MM.1S (cell line): ENCODE data around the gene PRDM7.

Experiments used
- DNase-seq: peaks from one replicate; pipeline ENCODE4 v3.0.0-alpha.2; 2015
- H2AFZ ChIP-seq: fragments of 300-600 bp; sonication (generic); 2 replicates; pipeline ENCODE4 v1.6.0; 2016; ENCODE audit warnings: antibody characterized with exemption, low read length
- H3F3A ChIP-seq: fragments of 300-600 bp; sonication (generic); 2 replicates; pipeline ENCODE4 v1.6.1; 2016; ENCODE audit warnings: mild to moderate bottlenecking, antibody characterized with exemption, low read length, moderate library complexity, mixed read lengths; ENCODE audit not compliant: insufficient read depth
- H3K27ac ChIP-seq: fragments of 300-600 bp; sonication (generic); 2 replicates; pipeline ENCODE4 v1.5.1; 2016; ENCODE audit warnings: mild to moderate bottlenecking, low read length
- H3K27me3 ChIP-seq: fragments of 300-600 bp; sonication (generic); replicated peaks from 2 replicates; pipeline ENCODE4 v1.6.0; 2016; ENCODE audit warnings: low read length; ENCODE audit not compliant: insufficient read depth
- H3K36me3 ChIP-seq: fragments of 300-600 bp; sonication (generic); replicated peaks from 2 replicates; pipeline ENCODE4 v1.6.1; 2016; ENCODE audit warnings: mild to moderate bottlenecking, low read length, mixed read lengths; ENCODE audit not compliant: insufficient read depth
- H3K4me1 ChIP-seq: fragments of 300-600 bp; sonication (generic); 2 replicates; pipeline ENCODE4 v1.6.1; 2016; ENCODE audit warnings: low read length, mixed read lengths
- H3K4me2 ChIP-seq: fragments of 300-600 bp; sonication (generic); 2 replicates; pipeline ENCODE4 v1.6.0; 2016; ENCODE audit warnings: low read depth, low read length
- H3K4me3 ChIP-seq: fragments of 300-600 bp; sonication (generic); 2 replicates; pipeline ENCODE4 v1.5.1; 2016; ENCODE audit warnings: low read length, mixed read lengths
- H3K79me2 ChIP-seq: fragments of 300-600 bp; sonication (generic); 2 replicates; pipeline ENCODE4 v1.6.1; 2016; ENCODE audit warnings: mixed run types, low read length, mixed read lengths
- H3K9ac ChIP-seq: fragments of 300-600 bp; sonication (generic); 2 replicates; pipeline ENCODE4 v1.6.1; 2016; ENCODE audit warnings: low read length, mixed read lengths
- H3K9me2 ChIP-seq: fragments of 300-600 bp; sonication (generic); replicated peaks from 2 replicates; pipeline ENCODE4 v1.6.1; 2016; ENCODE audit warnings: mild to moderate bottlenecking, low read length, mixed read lengths; ENCODE audit not compliant: insufficient read depth
- H3K9me3 ChIP-seq: fragments of 300-600 bp; sonication (generic); replicated peaks from 2 replicates; pipeline ENCODE4 v1.6.1; 2016; ENCODE audit warnings: mild to moderate bottlenecking, low read length, mixed read lengths; ENCODE audit not compliant: insufficient read depth
- H4K20me1 ChIP-seq: fragments of 300-600 bp; sonication (generic); 2 replicates; pipeline ENCODE4 v1.6.1; 2016; ENCODE audit warnings: mild to moderate bottlenecking, low read length, moderate library complexity, mixed read lengths; ENCODE audit not compliant: insufficient read depth
- CTCF ChIP-seq: fragments of 300-600 bp; sonication (generic); IDR thresholded peaks from 2 replicates; pipeline ENCODE4 v1.5.1; 2016; ENCODE audit warnings: antibody characterized with exemption, low read length, mixed read lengths
- EZH2 ChIP-seq: fragments of 300-600 bp; sonication (generic); optimal IDR thresholded peaks from 2 replicates; pipeline ENCODE3; 2017; ENCODE audit warnings: low read depth, mild to moderate bottlenecking, antibody characterized with exemption, low read length, mixed read lengths
- EZH2phosphoT487 ChIP-seq: fragments of 300-600 bp; sonication (generic); IDR thresholded peaks from 2 replicates; pipeline ENCODE4 v1.6.1; 2018; ENCODE audit warnings: antibody characterized with exemption, low read length

The PRDM7 gene

GRCh38 chr16:90037276-90037675, 39.9 kb downstream of the PRDM7 start:
- no peaks in the 10 kb centered on the region for H3K4me1 ChIP-seq
- no peaks in the 10 kb centered on the region for H3F3A ChIP-seq
- no peak for TF ChIP-seq EZH2phosphoT487
- no peak for TF ChIP-seq CTCF
- no peak for TF ChIP-seq EZH2
- no peaks in the 10 kb centered on the region for H3K36me3 ChIP-seq
- H3K9me2 ChIP-seq: no peaks in the 10 kb centered on the region
- H3K9ac ChIP-seq: no peak overlapping the region
- H3K79me2 ChIP-seq: no peaks in the 10 kb centered on the region
- no peaks in the 10 kb centered on the region for H3K9me3 ChIP-seq
- H2AFZ ChIP-seq: no peak overlapping the region
- H4K20me1 ChIP-seq: no peaks in the 10 kb centered on the region
- no peak overlapping the region for H3K4me2 ChIP-seq
- no peaks in the 10 kb centered on the region for H3K27me3 ChIP-seq
- H3K27ac ChIP-seq: no peak overlapping the region
- no peak overlapping the region for H3K4me3 ChIP-seq
- no peak for DNase-seq

GRCh38 chr16:90035902-90036301, 41.2 kb downstream of the PRDM7 start:
- no peaks in the 10 kb centered on the region for H3K36me3 ChIP-seq

GRCh38 chr16:90034504-90034903, 42.6 kb downstream of the PRDM7 start:
- Histone ChIP-seq H3K4me3 (no peak overlapping the region), H3K36me3 (no peaks in the 10 kb centered on the region), H3K4me1 (no peaks in the 10 kb centered on the region), H3K79me2 (no peaks in the 10 kb centered on the region), H3K9me2 (no peaks in the 10 kb centered on the region), H3K9me3 (no peaks in the 10 kb centered on the region), H3K27me3 (no peaks in the 10 kb centered on the region), H3K27ac (no peak overlapping the region), H3K4me2 (no peak overlapping the region), H4K20me1 (no peaks in the 10 kb centered on the region), H3F3A (no peaks in the 10 kb centered on the region), H3K9ac (no peak overlapping the region), H2AFZ (no peak overlapping the region)
- no peak for DNase-seq
- TF ChIP-seq EZH2: no peak

More at GRCh38 chr16:90035902-90036301, 41.2 kb downstream of the PRDM7 start:
- H2AFZ ChIP-seq: no peak overlapping the region
- H3K4me1 ChIP-seq: no peaks in the 10 kb centered on the region
- no peak overlapping the region for H3K4me3 ChIP-seq
- no peaks in the 10 kb centered on the region for H3K27me3 ChIP-seq
- TF ChIP-seq EZH2phosphoT487 (no peak), CTCF (no peak), EZH2 (no peak)
- no peak overlapping the region for H3K27ac ChIP-seq
- DNase-seq: no peak
- no peak overlapping the region for H3K4me2 ChIP-seq
- no peak overlapping the region for H3K9ac ChIP-seq
- H3F3A ChIP-seq: no peaks in the 10 kb centered on the region
- H3K79me2 ChIP-seq: no peaks in the 10 kb centered on the region
- H4K20me1 ChIP-seq: no peaks in the 10 kb centered on the region
- no peaks in the 10 kb centered on the region for H3K9me2 ChIP-seq
- H3K9me3 ChIP-seq: no peaks in the 10 kb centered on the region

- no peaks in the 10 kb centered on the region for H3K9me2 ChIP-seq
- H3K27ac ChIP-seq: no peak overlapping the region
- no peak for DNase-seq
- no peak overlapping the region for H3K4me2 ChIP-seq
- H3K4me1 ChIP-seq: no peaks in the 10 kb centered on the region
- H3K4me3 ChIP-seq: no peak overlapping the region
- H3F3A ChIP-seq: no peaks in the 10 kb centered on the region
- H3K79me2 ChIP-seq: no peaks in the 10 kb centered on the region
- no peak for TF ChIP-seq CTCF
- no peak for TF ChIP-seq EZH2
- TF ChIP-seq EZH2phosphoT487: no peak
- H3K9ac ChIP-seq: no peak overlapping the region
- no peak overlapping the region for H2AFZ ChIP-seq
- H4K20me1 ChIP-seq: no peaks in the 10 kb centered on the region
- H3K27me3 ChIP-seq: no peaks in the 10 kb centered on the region
- H3K9me3 ChIP-seq: no peaks in the 10 kb centered on the region
- no peaks in the 10 kb centered on the region for H3K36me3 ChIP-seq
Observed at GRCh38 chr16:90033387-90033786, 43.7 kb downstream of the PRDM7 start.
